ENCODE results near the gene NAP1L1. TPM values are rescaled to one million over a fixed set of nuclear protein-coding genes. Genes with fewer than 3 reads are reported as not detected.

Gene NAP1L1
- total RNA-seq, 2 experiments from 2014 or later, result 348 to 904 TPM

GRCh38 chr12:76094754-76095153, 10.3 kb upstream of the NAP1L1 start:
- TF ChIP-seq CTCF (conservative IDR thresholded peaks at IDR 0.05; ENCODE audit: low read length) (no peak), EZH2phosphoT487 (IDR thresholded peaks at IDR 0.05; ENCODE audit: borderline replicate concordance, low read depth, low read length) (no peak)
- no peak overlapping the region for H3K4me2 ChIP-seq (ENCODE audit: low read length)
- ChIA-PET CTCF (ENCODE audit: unreplicated experiment) (no interaction called here), POLR2A (no interaction called here)
- peaks cover 16% of the 10 kb centered on the region for H3K4me1 ChIP-seq (ENCODE audit: insufficient read depth, low read length, poor library complexity, severe bottlenecking)
- no peak overlapping the region for H3K27ac ChIP-seq (ENCODE audit: low read depth, low read length, poor library complexity, severe bottlenecking)
- H3K4me3 ChIP-seq (ENCODE audit: low read depth, low read length, poor library complexity, severe bottlenecking), result no peak overlapping the region
- BruUV-seq (replicated peaks), result no TSS peak
- no peak for DNase-seq (ENCODE audit: low spot score)
- H4K20me1 ChIP-seq (ENCODE audit: insufficient read depth, low read length), result no peaks in the 10 kb centered on the region
- no peak overlapping the region for H2AFZ ChIP-seq (ENCODE audit: low read length)
- no peaks in the 10 kb centered on the region for H3K36me3 ChIP-seq (ENCODE audit: insufficient read depth, low read length)
- H3K9me2 ChIP-seq (ENCODE audit: insufficient read depth, low read length), result no peaks in the 10 kb centered on the region
- H3K79me2 ChIP-seq (ENCODE audit: insufficient read depth, low read depth, low read length), result no peaks in the 10 kb centered on the region
- no peaks in the 10 kb centered on the region for H3K9me3 ChIP-seq (ENCODE audit: low read length)
- intact Hi-C loops (cut with micrococcal nuclease; ENCODE audit: unreplicated experiment), result no loop called here

GRCh38 chr12:76091246-76091754, 6.8 kb upstream of the NAP1L1 start:
- no peak overlapping the region for H3K4me3 ChIP-seq (ENCODE audit: low read depth, low read length, poor library complexity, severe bottlenecking)
- peak overlapping the region; percentile 59; the same call in 1 of the 2 replicates for H2AFZ ChIP-seq (ENCODE audit: low read length)
- ChIA-PET CTCF (ENCODE audit: unreplicated experiment) (no interaction called here), POLR2A (interaction anchor here (0.6 to 1.5 kb wide), 2 partner anchors 24 to 256 kb away, joined by 4 to 6 read pairs; no protein-coding TSS in a partner anchor)
- no peaks in the 10 kb centered on the region for H3K9me3 ChIP-seq (ENCODE audit: low read length)
- H3K4me1 ChIP-seq (ENCODE audit: insufficient read depth, low read length, poor library complexity, severe bottlenecking), result peaks cover 19% of the 10 kb centered on the region
- no peak for DNase-seq (ENCODE audit: low spot score)
- H3K36me3 ChIP-seq (ENCODE audit: insufficient read depth, low read length), result no peaks in the 10 kb centered on the region
- no peaks in the 10 kb centered on the region for H3K9me2 ChIP-seq (ENCODE audit: insufficient read depth, low read length)
- no peak overlapping the region for H3K4me2 ChIP-seq (ENCODE audit: low read length)
- H3K79me2 ChIP-seq (ENCODE audit: insufficient read depth, low read depth, low read length), result no peaks in the 10 kb centered on the region
- H3K27ac ChIP-seq (ENCODE audit: low read depth, low read length, poor library complexity, severe bottlenecking), result no peak overlapping the region
- no TSS peak for BruUV-seq (replicated peaks)
- TF ChIP-seq EZH2phosphoT487 (IDR thresholded peaks at IDR 0.05; ENCODE audit: borderline replicate concordance, low read depth, low read length), result no peak
- TF ChIP-seq CTCF (conservative IDR thresholded peaks at IDR 0.05; ENCODE audit: low read length), result no peak
- intact Hi-C loops (cut with micrococcal nuclease; ENCODE audit: unreplicated experiment), result no loop called here
- no peaks in the 10 kb centered on the region for H4K20me1 ChIP-seq (ENCODE audit: insufficient read depth, low read length)

DNA sequence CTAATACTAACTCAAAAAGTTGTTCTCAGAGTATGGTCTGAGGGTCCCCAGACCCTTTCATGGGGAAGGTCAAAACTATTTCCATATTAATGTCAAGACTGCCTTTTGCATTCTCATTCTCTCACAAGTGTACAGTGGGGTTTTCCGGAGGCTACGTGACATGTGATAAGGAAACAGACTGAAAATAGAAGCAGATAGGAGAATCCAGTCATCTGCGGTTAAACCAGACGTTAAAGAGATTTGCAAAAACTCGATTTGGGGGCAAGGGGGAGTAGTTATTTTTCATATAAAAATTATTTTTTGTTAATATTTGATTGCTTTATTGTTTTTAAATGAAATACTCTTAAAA, 1.0 kb upstream of the NAP1L1 start:
- peak; percentile 35 for DNase-seq (ENCODE audit: low spot score)
- ChIA-PET CTCF (ENCODE audit: unreplicated experiment) (no interaction called here), POLR2A (interaction anchor here (0.6 to 1.0 kb wide), 2 partner anchors 121 to 469 kb away, joined by 3 read pairs; no protein-coding TSS in a partner anchor)
- intact Hi-C loops (cut with micrococcal nuclease; ENCODE audit: unreplicated experiment), result loop anchor here (2.0 to 10.0 kb wide), 3 partner anchors 369 to 679 kb away; partner anchors contain the start of genes KRR1 and ZDHHC17
- no peaks in the 10 kb centered on the region for H3K9me2 ChIP-seq (ENCODE audit: insufficient read depth, low read length)
- H3K36me3 ChIP-seq (ENCODE audit: insufficient read depth, low read length), result peaks cover 37% of the 10 kb centered on the region
- H2AFZ ChIP-seq (ENCODE audit: low read length), result peak overlapping the region; percentile 99
- H3K4me1 ChIP-seq (ENCODE audit: insufficient read depth, low read length, poor library complexity, severe bottlenecking), result peaks cover 31% of the 10 kb centered on the region
- peaks cover 39% of the 10 kb centered on the region for H3K79me2 ChIP-seq (ENCODE audit: insufficient read depth, low read depth, low read length)
- peak overlapping the region; percentile 97 for H3K4me2 ChIP-seq (ENCODE audit: low read length)
- BruUV-seq (replicated peaks), result no TSS peak
- H3K9me3 ChIP-seq (ENCODE audit: low read length), result no peaks in the 10 kb centered on the region
- H3K27ac ChIP-seq (ENCODE audit: low read depth, low read length, poor library complexity, severe bottlenecking), result peak overlapping the region; percentile 88
- peak overlapping the region; percentile 90 for H3K4me3 ChIP-seq (ENCODE audit: low read depth, low read length, poor library complexity, severe bottlenecking)
- H4K20me1 ChIP-seq (ENCODE audit: insufficient read depth, low read length), result peaks cover 30% of the 10 kb centered on the region
- TF ChIP-seq CTCF (conservative IDR thresholded peaks at IDR 0.05; ENCODE audit: low read length), result no peak
- no peak for TF ChIP-seq EZH2phosphoT487 (IDR thresholded peaks at IDR 0.05; ENCODE audit: borderline replicate concordance, low read depth, low read length)

All from OCI-LY7 (cell line).